GM23248 (cell line): ENCODE results near the gene FAM219A.

Source experiments
- EZH2 ChIP-seq: fragments of 200-600 bp; sonication (generic); IDR thresholded peaks from 2 replicates; pipeline ENCODE4 v1.6.1; 2018; ENCODE audit warnings: antibody characterized with exemption, mild to moderate bottlenecking; ENCODE audit not compliant: insufficient read depth, poor library complexity, severe bottlenecking
- EZH2phosphoT487 ChIP-seq: fragments of 200-600 bp; sonication (generic); IDR thresholded peaks from 2 replicates; pipeline ENCODE4 v1.6.1; 2018; ENCODE audit warnings: antibody characterized with exemption, moderate library complexity, mild to moderate bottlenecking, low read depth; ENCODE audit not compliant: insufficient read depth

GRCh38 chr9:34377404-34377746 lies 81.0 kb downstream of the FAM219A start:
- TF ChIP-seq EZH2 (no peak), EZH2phosphoT487 (no peak)
